Ishikawa (cell line): ENCODE data around the gene ZFY.

Source experiments
- CEBPB ChIP-seq: IDR thresholded peaks from 2 replicates; pipeline ENCODE4 v1.6.1; 2012
- CREB1 ChIP-seq: IDR thresholded peaks from 2 replicates; pipeline ENCODE4 v1.6.1; 2012; ENCODE audit warnings: low read depth
- EGR1 ChIP-seq: IDR thresholded peaks from 2 replicates; pipeline ENCODE4 v1.6.1; 2012
- EP300 ChIP-seq: IDR thresholded peaks from 2 replicates; pipeline ENCODE4 v1.6.1; 2012; ENCODE audit warnings: borderline replicate concordance
- FOXM1 ChIP-seq: IDR thresholded peaks from 2 replicates; pipeline ENCODE4 v1.6.1; 2012; ENCODE audit warnings: low read depth, borderline replicate concordance
- MAX ChIP-seq: IDR thresholded peaks from 2 replicates; pipeline ENCODE4 v1.6.1; 2012
- NFIC ChIP-seq: IDR thresholded peaks from 2 replicates; pipeline ENCODE4 v1.6.1; 2012
- RAD21 ChIP-seq: IDR thresholded peaks from 2 replicates; pipeline ENCODE4 v1.6.1; 2012; ENCODE audit warnings: low read depth
- REST ChIP-seq: IDR thresholded peaks from 2 replicates; pipeline ENCODE4 v1.6.1; 2012; ENCODE audit warnings: low read depth, mild to moderate bottlenecking
- TAF1 ChIP-seq: IDR thresholded peaks from 2 replicates; pipeline ENCODE4 v1.6.1; 2012; ENCODE audit warnings: low read depth, mild to moderate bottlenecking
- TCF12 ChIP-seq: IDR thresholded peaks from 2 replicates; pipeline ENCODE4 v1.6.1; 2012; ENCODE audit warnings: low read depth
- TEAD4 ChIP-seq: IDR thresholded peaks from 2 replicates; pipeline ENCODE4 v1.6.1; 2012
- USF1 ChIP-seq: IDR thresholded peaks from 2 replicates; pipeline ENCODE4 v1.6.1; 2012
- YY1 ChIP-seq: IDR thresholded peaks from 2 replicates; pipeline ENCODE4 v1.6.1; 2012; ENCODE audit warnings: low read depth
- ZBTB7A ChIP-seq: IDR thresholded peaks from 2 replicates; pipeline ENCODE4 v1.6.1; 2012; ENCODE audit warnings: low read depth

ZFY gene

GRCh38 chrY:2913066-2913815 lies 21.9 kb upstream of the ZFY start:
- no peak for TF ChIP-seq EGR1
- no peak for TF ChIP-seq RAD21

- TF ChIP-seq EGR1: no peak
Observed at GRCh38 chrY:2934078-2934477, 1.1 kb upstream of the ZFY start.

GRCh38 chrY:2935716-2936435 lies 695 bp downstream of the ZFY start:
- TF ChIP-seq USF1: no peak
- no peak for TF ChIP-seq MAX
- no peak for TF ChIP-seq ZBTB7A
- TF ChIP-seq REST: no peak
- TF ChIP-seq TEAD4: no peak
- no peak for TF ChIP-seq NFIC
- TF ChIP-seq TCF12: no peak
- no peak for TF ChIP-seq EP300
- no peak for TF ChIP-seq TAF1
- no peak for TF ChIP-seq CREB1

- TF ChIP-seq CREB1 (no peak), REST (no peak), FOXM1 (no peak), NFIC (no peak), YY1 (no peak), CEBPB (no peak), USF1 (no peak), EP300 (no peak), TCF12 (no peak), TAF1 (no peak), EGR1 (no peak), MAX (no peak), RAD21 (no peak)
Observed at GRCh38 chrY:2936436-2936750, 1.2 kb downstream of the ZFY start.

- TF ChIP-seq REST: no peak
- TF ChIP-seq MAX: no peak
- no peak for TF ChIP-seq EP300
- TF ChIP-seq CEBPB: no peak
Observed at GRCh38 chrY:2937149-2937548, 2.0 kb downstream of the ZFY start.
